T-helper 9 cell (primary cell): ENCODE measurements around the gene KRT74.
"Not testable (repeated sequence)": the region's sequence is repeated elsewhere in the genome, so short reads cannot be mapped to it uniquely, and the experiment has no call there.

Experiments
- DNase-seq: peaks from one replicate; pipeline ENCODE4 v3.0.0-alpha.2; 2020

KRT74 gene

DNA sequence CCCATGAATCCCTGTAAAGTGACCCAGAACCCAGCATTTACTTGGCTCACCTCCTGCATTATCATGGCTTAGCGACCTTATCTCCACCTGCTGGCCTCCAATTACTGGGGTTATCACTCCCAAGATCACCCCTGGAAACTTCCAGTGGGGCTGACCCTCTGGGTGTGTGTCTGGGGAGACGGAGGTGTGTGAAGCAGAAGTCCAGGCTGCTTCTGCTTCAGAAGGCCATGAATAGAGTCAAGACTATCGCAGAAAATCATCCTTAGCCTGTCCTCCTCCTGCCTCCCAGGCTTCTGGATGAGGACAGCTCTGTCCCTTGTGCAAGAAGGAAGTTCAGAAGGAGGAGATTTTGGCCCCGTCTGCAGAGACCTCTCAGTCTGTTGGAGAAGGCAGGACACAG, 28.0 kb upstream of the KRT74 start:
- no peak for DNase-seq

DNA sequence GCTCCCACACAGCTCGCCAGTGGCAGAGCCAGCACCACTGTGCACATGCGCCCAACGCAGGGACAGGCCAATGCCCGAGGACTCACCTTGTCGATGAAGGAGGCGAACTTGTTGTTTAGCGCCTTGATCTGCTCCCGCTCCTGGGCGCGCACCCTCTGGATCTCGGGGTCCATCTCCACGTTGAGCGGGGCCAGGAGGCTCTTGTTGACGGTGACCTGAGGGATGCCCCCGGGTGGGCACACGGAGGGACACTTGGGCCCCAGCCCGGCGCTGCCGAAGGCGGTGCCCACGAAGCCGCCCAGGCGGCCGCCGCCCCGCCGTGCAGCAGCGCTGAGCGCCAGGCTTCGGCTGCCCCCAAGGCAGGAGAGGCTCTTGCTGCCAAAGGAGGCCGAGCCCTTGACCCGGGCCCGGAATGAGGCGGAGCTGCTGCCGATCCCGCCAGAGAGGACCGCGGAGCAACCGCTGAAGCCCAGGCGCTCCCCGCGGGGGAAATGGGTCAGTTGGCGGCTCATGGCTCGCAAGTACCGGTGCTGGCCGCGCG, 27.4 kb upstream of the KRT74 start, which contains the start of gene KRT72:
Gene KRT72 (minus strand): TSS at position 523 of the 541 bp plus-strand sequence. CDS start 11 bp downstream, at position 512.
- no peak for DNase-seq

DNA sequence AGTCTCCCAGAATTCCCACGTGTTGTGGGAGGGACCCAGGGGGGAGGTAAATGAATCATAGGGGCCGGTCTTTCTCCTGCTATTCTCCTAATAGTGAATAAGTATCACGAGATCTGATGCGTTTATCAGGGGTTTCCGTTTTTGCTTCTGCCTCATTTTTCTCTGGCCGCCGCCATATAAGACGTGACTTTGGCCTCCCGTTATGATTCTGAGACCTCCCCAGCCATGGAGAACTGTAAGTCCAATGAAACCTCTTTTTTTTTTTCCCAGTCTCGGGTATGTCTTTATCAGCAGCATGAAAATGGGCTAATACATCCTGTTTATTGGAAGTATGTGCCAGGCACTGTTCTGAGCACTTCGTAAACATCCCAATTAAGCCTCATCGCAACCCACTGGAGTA, 26.8 kb upstream of the KRT74 start:
- no peak for DNase-seq

DNA sequence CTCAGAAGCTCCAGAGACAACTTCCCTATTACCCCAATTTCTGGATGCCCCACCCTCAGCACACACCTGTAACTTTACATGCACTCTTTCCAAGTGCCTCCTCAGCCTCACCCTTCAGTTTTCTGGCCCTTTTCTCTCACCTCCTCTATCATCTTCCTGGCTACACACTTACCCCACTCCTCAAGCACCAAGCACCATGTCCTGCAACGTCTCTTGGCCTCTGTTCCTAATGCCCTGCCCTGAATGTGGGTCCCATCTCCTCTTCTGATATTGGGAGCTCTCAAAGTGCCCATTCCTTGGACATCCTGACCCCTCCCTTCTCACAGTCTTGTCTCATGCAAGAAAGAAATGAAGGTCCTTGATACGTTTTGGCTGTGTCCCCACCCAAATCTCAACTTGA, 26.4 kb upstream of the KRT74 start:
- no peak for DNase-seq

DNA sequence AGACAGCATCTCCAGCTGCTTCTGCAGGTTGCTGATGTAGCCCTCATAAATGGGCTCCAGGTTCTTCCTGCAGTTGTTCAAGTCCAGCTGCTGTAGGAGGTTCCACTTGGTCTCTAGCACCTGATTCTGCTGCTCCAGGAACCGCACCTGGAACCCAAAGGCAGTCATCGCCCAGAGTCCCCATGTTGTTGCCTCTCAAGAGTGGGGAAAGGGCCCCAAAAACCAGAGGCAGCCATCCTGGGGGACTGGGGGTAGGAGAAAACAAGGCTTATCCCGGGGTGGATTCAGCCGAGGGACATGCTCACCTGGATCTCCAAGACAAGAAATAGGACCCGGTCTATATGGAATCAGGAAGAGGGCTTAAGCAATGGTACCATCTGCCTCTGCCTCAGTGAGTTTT, 25.3 kb upstream of the KRT74 start:
- DNase-seq, result no peak

DNA sequence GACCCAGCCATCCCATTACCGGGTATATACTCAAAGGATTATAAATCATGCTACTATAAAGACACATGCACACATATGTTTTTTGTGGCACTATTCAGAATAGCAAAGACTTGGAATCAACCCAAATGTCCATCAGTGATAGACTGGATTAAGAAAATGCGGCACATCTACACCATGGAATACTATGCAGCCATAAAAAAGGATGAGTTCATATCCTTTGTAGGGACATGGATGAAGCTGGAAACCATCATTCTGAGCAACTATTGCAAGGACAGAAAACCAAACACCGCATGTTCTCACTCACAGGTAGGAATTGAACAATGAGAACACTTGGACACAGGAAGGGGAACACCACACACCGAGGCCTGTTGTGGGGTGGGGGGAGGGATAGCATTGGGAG, 20.6 kb upstream of the KRT74 start:
- DNase-seq, result not testable (repeated sequence)

DNA sequence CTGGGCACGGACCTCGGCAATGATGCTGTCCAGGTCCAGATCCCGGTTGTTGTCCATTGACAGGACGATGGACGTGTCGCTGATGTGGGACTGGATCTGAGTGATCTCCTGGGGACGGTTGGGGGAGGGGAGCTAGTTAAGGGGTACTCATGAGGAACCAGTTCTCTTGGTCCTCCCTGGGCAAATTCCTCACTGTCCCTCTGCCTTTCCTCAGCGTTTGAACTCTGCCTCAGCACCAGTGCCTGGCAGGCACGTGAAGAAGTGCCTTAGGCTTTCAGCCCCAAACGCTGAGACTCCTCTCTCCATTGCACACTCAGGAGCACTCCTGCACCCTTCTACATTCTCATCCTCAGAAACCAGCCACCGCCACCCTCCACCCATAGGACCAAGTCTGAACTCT, 17.9 kb upstream of the KRT74 start:
- no peak for DNase-seq

DNA sequence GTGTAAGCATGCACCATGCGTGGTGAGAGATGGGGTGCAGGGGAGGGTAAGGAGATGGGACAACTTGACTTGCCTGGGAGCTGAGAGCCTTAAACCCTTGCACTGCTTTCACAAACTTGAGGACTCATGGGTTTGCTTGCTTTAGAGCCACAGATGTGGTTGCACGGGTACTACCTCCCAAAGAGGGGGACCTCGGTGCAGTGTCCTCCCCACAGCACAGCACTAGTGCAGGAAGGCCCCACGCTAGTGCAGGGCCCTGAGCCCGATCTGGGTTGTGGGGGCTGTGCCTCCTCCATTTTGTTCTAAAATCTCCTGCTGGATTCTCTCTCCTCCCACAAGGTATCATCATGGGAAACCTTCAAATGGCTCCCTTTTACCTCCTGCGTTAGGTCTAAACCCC, 16.4 kb upstream of the KRT74 start:
- no peak for DNase-seq

DNA sequence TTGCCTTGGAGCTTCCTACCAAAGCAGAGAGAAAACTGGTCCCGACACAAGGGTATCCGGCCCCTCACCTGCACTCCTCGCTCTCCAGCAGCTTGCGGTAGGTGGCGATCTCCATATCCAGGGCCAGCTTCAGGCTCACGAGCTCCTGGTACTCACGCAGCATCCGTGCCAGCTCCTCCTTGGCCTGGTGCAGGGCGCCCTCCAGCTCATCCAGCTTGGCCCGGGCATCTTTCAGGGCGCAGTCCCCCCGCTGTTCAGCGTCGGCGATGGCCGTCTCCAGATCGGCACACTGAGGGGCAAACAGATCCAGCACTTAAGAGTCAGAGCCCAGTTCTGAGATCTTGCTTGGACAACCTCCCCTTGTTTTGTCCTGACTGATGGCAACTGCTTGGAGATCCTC, 13.9 kb upstream of the KRT74 start:
- no peak for DNase-seq

DNA sequence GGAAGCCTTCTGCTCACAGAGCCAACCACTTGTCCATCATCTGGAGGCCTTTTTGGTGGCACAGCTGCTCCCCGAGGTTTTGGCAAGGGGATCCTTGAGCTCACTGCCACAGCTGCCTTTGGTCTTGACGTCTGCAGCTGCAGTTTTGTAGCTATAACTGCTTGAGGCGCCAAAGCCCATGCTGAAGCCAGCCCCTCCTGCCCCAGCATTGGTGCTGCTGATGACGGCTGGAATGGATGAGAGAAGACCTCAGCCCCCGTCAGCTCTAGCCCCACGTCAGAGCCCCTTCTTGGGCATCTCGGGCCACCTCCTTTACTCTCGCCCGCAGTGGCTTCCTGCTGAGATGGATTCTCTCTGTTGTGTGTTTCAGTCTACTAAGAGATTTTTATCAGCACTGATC, 12.3 kb upstream of the KRT74 start:
- peak; percentile 26 for DNase-seq

DNA sequence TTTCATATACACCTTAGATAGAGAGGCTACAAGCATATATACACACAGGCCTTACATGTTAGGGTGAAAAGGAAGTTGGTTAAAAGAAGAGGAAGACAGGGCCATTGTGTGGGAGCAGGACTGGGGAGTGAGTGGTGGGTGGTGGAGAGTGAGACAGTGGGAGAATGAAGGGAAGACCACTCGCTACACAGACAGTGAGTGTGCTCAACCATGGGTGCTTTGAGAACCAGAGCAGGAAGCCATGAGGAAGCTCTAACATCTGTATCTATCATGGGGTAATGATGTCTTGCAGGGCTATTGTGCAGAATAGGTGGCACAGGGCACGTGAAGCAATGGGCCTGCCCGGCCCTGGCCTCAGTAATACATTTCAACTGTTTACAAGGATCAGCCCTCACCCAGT, 11.4 kb upstream of the KRT74 start:
- no peak for DNase-seq

DNA sequence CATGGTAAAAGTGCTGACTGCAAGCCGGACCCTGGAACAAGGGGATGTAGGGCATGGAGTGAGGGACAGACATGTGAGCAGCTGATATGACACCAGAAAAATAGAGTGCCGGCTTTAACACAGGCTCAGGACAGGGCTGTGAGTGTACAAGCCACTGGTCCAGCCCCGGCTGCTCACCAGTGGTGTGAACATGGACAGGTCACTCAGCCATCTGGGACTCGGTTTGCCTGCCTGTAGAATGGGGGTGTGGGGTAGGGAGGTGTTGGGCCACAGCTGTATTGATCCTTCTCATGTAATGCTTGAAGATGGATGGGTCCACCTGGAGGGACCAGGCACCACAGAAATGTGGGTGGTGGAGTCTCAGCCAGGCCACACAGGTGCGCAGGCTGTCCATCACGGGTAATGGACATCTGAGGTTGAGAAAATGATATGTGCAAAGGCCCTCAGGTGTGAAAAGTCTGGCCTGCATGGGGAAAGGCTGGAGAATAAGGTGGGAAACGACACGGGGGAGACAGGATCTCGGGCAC, 10.6 kb upstream of the KRT74 start:
- no peak for DNase-seq

DNA sequence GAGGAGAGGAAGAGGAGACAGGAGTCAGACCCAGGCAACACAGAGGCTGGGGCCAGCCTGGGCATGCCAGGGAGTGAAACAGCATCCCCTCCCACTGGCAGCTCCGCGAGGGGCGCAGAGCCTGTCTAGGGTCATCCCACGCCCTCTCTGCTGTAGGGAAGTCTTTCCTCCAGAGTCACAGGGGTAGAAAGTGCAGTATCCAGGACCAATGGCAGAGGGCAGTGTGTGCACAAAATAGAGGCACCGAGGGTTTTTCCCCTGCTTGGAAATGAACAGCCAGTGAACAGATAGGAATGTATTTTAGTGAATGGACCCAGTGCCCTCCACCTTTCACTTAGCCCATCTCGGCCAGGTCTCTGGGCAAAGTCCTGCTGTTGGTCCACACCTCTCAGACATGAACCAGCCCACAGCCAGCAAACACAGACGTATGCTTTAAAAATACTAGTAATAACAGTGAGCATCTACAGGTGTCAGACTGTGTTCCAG, 9.4 kb upstream of the KRT74 start:
- DNase-seq, result peak; percentile 34

DNA sequence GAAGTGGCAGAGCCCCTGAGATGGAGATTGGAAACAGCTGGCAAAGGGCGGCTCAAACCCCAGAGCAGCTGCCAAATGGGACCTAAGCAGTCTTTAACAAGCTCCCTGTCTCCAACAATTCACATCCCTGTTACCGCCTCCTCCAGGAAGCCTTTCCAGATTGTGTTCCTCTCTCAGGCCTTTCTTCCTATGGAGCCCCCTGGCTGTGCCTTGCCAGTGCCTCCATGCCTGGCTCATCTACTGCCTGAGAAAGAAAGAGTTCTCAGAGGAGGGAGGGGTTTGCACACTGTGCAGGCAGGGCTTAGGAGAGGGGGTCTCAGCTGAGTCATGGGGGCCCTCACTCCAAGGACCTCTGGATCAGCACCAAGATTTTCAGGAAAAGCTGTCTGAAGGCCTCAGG, 8.8 kb upstream of the KRT74 start:
- DNase-seq, result no peak

DNA sequence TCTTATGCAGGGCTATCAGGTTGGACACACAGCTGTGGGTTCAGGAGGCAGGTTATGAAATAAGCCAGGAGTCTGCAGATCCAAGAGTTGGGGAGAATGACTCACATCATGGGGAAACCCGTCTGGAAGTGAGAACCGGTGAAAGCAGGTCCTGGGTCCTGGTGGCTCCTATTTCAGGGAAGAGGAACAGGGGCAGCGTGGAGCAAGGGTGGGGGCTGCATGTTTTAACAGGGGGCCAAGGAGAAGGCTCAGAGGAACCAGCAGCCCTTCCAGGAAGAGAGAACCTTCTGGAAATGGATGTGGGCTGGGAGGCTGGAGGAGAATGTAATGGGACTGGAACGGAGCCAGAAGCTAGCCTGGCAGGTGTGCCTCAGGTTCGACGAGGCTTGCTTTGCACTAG, 7.8 kb upstream of the KRT74 start:
- DNase-seq, result no peak

DNA sequence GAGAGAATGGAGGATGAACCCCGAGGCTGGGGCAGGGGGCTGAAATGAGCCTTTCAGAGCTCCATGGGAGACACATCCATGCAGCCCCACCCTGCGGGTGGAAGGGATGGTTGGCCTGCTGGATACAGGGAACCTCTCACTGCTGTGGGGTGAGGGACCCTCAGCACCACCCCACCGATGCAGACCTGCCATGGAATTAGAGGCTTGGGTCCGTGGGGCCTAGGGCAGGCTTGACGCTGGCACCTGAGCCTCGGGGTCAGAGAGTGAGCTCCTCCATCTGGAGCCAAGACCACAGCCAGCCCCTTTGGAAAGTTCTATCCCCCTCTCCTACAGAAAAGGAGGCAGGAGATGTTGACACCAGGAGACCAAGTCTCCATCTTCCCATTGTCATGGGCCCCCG, 7.4 kb upstream of the KRT74 start:
- DNase-seq, result no peak

DNA sequence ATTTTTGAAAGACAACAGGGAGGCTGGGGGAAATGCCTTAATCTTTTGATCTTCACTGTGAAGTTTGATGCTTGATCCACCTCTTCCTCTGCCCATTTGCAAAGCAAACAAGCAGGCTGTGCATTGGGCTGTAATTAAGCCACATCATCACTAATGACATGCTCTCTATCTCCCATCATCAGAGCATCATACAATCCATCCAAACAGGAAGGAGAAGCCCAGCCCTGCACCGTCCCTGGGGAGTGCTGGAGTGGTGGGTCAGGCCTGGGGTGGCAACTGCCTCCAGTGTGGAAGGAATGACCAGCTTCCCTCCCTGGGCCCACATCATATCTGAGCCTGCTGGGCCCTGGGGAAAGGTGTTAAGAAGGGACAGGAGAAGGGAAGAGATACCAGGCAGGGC, 6.9 kb upstream of the KRT74 start:
- DNase-seq, result no peak

DNA sequence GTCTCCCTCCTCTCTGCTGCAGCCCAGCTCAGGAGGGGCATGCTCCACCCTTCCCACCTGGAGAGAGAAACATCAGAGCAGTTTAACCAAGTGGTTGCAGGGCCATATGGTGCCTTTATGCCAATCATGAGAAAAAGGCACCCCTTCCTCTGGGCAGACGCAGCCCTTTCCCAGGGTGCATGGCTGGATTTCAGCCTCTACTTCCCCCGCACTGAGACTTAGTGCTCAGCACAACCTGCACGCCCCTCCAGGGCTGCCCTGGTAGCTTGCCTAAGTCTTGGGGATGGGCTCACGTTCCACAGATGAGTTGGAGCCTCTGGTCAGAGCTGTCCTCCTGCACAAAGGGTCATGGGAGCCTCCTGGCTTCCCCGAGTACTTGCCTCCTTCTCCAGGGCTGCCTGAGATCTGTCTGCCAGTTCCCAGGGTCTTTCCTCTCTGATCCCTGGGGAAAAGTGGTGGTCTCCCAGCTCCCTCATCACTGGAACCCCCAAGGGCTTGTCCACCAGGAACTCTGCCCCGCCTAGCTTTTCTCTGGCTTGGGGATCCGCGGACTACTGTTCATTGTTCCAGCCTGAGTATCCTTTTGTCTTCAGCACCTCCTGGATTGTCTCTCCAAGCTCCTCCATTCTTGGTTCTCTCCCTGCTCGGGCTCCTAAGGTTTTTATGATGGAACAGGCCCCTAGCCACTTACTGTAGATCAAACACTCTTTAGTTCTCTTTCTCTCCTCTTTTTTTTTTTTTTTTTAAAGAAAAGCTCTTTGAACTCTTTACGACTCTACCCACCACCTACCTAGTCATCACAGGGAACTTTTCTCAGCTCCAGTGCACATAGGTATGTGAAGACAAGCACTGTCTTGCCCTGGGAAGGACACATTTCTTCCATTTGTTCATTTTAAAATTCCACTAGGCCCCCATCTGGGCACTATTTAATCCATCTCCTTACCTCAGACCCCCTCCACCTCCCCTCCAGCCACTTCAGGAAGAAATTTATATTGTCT, 6.1 kb upstream of the KRT74 start:
- no peak for DNase-seq

DNA sequence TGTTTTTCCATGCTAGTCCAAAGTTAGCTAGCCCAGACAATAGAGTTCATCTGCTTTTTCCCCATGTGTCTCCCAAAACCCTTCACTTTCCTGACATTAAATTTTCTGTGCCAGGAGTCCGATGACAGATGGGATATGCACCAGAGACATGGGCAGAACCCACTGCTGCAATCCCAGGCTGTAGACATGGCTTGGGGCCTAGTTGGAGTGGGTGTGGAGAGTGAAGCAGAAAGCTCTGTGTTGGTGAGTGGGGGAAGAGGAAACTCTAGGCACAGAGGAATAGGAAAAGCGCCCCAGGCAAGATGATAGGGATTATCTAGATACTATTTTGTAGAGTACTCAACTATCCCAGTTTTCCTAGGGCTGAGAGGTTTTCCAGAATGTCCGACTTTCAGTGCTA, 4.8 kb upstream of the KRT74 start:
- DNase-seq, result no peak

DNA sequence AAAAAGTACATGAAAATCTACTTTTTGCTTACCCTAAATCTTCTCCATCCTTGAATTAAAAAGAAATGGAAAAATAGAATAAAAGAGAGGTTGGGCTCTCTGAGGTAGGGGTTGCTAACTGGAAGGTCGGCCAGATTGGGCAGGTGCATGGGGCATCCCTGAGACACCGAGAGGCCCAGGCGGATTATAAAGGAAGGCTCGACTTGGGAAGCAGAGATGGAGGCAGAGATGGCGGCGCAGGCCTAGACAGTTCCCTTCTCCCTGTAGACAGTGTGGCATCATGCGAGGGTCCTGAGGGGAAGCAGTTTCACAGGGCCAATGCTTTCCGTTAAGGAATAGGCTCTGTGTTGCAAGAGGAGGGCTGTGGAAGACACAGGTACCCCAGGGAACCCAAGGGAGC, 3.7 kb upstream of the KRT74 start:
- DNase-seq, result no peak

DNA sequence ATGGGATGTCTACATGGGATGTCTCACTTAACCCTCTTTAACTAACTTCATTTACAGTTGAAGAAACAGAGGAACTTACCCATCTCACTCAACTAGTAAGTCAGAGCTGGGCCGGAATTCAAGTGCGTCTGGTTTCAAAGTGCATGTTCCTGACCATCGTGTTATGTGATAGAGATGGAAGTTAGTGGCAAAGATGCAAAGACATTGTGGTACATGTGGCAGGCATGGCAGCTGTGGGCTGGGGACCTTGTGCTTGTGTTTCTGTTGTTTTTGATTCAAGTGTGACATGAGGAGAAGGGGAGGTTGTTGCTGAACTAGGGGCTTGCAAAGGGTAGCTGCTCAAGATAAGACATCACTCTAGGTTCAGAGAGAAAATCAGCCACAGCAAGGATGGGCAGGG, 2.3 kb upstream of the KRT74 start:
- DNase-seq, result no peak

DNA sequence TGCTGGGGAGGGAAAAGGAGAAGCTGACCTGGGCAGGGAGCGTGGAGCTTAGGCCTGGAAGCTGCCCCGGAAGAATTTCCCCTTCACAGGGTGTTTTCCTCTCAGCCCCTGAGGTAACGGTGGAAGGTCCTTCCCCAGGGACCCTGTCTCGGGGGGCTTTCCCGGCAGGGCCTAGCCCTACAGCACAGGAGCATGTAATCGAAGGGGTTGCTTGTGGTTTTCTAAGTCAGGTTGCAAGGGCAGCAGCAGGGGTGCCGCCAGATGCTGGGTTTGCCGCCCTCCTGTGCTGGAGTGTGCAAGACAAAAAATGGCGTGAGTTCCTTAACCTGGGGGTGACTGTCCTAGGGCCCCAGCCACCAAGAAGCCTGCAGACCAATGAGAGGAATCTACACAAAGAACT, 1.6 kb upstream of the KRT74 start:
- no peak for DNase-seq

DNA sequence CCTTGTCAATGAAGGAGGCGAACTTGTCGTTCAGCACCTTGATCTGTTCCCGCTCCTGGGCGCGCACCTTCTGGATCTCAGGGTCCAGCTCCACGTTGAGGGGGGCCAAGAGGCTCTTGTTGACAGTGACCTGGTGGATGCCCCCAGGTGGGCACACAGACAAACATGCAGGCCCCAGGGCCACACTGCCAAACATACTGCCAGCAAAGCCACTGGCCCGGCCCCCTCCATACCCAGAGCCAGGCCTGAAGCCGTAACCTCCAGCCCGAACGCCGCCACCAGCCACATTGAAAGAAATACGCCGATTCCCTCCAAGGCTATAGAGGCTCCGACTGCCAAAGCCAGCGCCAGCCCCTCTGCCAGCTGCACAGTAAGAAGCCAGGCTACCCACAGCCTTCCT, 337 bp downstream of the KRT74 start:
- DNase-seq, result no peak

DNA sequence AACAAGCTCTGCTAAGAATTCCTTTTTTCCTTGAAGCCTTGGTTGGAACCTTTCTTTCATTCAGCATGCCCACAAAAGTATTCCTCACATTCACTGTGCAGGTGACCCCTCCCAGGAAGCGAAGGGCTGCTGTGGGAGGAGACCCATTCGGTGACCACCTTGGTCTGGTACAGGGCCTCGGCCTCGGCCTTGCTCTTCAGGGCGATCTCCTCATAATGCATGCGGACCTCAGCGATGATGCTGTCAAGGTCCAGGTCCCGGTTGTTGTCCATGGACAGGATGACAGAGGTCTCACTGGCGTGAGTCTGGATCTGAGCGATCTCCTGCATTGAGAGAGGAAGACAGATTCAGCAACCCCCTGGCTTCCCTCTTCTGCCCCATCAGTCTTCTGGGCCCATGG, 3.1 kb downstream of the KRT74 start:
- DNase-seq, result no peak
